NCI-H1048 (cell line): Measurements from ENCODE around the gene SOX2.

Experiments
- DNase-seq: peaks from one replicate; lab custom pipeline; 2025; lab: John Stamatoyannopoulos, UW

The SOX2 gene

DNA sequence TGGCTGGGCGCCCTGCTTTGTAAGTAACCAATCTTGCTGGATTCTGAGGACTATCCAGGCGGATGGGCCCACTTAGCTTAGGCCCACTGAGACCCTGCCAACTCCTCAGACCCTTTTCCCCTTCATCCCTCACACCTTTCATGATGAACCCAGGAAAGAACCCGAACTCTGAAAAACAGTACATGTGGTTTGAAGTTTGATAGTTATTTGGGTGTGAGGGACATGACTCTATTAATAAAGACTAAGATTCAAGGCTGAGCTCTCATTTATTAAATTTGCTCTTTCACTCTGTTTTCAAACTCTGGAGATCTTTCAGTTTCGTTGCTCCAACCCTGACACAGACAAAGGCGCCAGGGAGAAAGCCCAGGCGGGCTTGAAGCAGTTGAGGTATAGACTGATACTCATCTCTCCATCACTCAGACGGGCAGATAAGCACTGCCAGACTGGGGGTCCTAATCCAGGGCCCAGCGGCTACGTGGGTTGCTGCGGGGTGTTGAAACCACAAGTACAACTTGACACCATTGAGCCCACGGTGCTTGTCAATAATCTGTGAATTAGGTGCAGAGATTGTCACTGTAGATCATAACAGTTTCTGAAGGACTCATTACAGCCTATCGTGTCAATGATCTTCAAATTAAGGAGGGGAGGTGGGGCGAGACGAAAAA lies 7.2 kb upstream of the SOX2 start:
- no peak for DNase-seq

DNA sequence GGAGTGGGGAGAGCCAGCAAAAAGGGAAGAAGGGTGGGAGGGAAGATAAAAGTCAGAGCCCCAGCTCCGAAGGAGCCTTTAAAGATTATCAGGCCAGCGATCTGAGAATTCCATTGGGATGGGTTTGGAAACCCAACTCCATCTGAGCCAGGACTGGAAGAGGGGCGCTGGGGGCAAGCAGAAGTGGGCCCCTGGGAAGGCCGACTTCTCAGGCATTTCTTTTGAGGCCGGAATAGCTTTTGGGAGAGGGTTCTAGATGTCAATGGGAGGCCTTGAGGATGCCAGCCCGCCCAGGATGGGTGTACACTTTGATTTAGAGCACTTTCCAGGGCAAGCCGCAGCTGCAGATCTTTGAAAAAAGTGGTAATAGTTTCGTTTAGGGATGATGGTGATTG lies 6.6 kb upstream of the SOX2 start:
- no peak for DNase-seq

- DNase-seq, result no peak
These were observed 3.7 kb upstream of the SOX2 start for GRCh38 chr3:181707980-181708379.

GRCh38 chr3:181709537-181710279 lies 2.0 kb upstream of the SOX2 start:
- DNase-seq, result peak; percentile 42

- DNase-seq, result no peak
These were observed 1.1 kb upstream of the SOX2 start for GRCh38 chr3:181710345-181711291.

DNA sequence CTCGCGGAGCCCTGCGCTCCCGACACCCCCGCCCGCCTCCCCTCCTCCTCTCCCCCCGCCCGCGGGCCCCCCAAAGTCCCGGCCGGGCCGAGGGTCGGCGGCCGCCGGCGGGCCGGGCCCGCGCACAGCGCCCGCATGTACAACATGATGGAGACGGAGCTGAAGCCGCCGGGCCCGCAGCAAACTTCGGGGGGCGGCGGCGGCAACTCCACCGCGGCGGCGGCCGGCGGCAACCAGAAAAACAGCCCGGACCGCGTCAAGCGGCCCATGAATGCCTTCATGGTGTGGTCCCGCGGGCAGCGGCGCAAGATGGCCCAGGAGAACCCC lies 464 bp downstream of the SOX2 start:
- DNase-seq, result no peak

GRCh38 chr3:181712553-181713279 lies 991 bp downstream of the SOX2 start:
- DNase-seq, result no peak

GRCh38 chr3:181713280-181713647 lies 1.5 kb downstream of the SOX2 start:
- no peak for DNase-seq

- DNase-seq, result no peak
These were observed 2.2 kb downstream of the SOX2 start for GRCh38 chr3:181713676-181714612.

GRCh38 chr3:181715571-181716340 lies 4.0 kb downstream of the SOX2 start:
- DNase-seq, result no peak

GRCh38 chr3:181716966-181717365 lies 5.2 kb downstream of the SOX2 start:
- DNase-seq, result no peak

DNA sequence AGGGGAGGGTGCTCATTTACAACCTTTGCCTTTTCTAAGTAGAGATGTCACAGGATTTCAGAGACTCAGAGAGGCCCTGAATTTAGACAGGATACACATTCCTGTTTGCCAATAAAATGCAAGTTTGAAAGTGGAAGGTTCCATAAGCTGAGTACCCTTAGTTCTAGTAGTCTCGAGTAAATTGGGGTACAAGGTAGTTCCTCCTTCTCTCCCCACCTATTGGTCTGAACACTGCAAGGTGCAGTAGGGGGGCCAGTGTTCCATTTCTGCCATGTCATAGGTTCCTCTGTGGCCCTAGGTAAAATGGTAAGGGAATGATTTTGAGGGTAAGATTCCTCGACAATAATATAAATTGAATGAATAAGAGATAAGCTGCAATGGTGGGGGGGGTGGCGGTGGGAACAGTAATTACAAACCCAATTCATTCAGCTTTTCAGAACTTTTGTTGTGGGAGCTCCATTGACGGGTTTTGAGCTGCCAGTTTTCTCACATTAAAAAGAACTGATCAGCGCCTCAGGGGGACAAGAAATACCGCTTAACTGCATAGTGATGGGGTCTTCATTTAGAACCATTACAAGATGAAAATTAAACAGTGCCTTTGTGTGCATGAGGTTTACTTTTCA lies 5.9 kb downstream of the SOX2 start:
- DNase-seq, result no peak

DNA sequence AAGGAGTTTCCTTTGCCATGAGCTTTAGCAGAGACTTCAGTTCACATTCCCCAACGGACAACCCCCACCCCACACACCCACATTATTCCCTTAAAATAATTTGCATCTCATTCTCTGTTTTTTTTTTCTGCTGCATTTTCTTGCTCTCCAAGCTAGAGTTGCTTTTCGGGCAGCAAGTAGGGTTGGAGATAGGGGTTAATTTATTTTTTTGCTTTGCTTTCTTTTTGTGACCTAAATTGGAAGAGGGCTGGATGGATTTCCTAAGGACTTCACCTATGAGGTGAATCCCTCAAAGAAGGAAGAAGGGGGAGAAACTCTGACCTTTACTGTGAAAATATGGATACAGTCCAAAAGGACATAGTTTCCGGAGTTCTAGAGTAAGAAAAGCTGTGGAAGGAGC lies 6.6 kb downstream of the SOX2 start:
- no peak for DNase-seq

DNA sequence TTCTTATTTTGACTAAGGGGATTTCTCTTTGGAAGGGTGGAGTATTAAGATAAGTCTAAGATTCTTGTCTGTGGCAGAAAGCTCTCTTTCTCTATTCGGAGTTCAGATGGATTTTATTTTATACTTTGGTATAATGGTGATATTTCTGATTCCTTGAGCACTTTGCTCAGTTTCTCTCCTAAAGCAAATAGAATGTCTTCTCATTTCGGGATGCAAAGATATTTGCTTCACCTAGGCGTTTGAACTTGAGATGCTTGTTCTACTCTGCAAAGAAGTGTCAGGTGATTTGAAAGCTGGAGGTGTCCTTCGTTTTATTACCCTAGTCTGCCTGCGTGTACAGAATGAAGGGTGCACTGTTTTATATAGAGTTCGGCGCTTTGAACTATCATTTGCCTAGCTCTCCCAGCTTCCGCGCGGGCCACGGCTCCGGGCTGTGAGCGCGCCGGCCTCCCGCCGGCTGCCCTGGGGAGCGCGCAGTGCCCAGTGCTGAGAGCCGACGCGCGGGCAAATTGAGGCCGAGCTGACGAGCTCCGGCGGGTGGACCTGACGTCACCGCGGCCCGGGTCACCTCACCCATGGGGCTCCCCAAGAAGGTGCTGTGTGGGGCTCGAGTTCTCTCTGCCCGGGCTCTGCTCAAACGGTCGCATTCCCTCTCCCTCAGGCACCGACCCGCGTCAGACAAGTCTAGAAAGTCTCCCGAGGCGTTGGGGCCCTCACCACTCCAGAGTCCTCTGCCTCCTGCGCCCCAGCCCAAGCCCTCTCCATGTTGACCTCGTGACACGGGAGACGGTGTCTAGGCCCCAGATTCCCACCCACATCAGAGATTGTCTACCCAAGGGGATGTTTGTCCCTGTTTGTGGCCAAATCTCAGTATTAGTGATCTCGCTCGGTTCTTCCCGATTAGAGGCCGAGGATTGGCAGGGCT lies 7.5 kb downstream of the SOX2 start:
- no peak for DNase-seq

- DNase-seq, result no peak
These were observed 8.4 kb downstream of the SOX2 start for GRCh38 chr3:181719991-181720680.

DNA sequence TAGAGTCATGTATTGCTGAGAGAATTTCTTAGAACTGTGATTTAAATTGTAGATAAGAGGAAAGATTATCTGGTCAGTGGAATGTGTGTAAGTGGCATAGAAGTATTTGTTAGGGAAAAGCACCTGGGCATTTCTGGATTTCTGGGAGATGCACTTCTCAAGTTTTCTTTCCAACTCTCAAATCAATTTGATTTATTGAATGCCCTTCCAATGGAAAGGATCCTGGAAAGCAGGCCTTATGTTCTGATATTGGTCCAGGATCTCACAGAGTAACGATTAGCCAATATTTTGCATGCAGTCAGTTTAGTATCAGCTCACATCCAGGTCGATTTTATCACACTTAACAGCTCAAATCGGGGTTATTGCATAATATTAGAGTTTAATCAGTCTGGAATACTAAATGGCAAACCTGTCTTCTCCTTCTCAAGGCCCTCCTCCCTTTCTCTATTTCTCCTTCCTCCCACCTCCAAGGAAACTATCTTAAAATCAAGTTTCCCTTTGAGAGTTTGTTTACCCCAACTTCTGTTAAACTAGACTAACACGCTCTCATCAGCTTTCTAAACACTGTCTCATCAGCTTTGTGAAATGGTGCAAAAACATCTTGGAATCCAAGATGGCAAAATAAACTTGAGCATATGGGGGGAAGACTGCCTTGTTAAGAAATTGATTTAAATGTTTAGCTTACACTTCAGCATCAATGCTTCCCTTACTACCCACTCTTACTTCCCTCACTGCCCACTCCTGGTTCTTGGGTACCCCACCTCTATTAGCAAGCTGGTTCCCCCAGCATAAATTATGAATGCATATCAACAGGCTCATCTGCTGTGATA lies 9.5 kb downstream of the SOX2 start:
- DNase-seq, result no peak

- no peak for DNase-seq
These were observed 10.4 kb downstream of the SOX2 start for GRCh38 chr3:181722156-181722555.
